B cell (primary cell): Measurements from ENCODE around the gene TLL2. TPM values are rescaled to one million over a fixed set of nuclear protein-coding genes. Genes with fewer than 3 reads are reported as not detected.

Experiments used
- ATAC-seq: fragments of 200-7000 bp; cut with Tn5 transposase; one replicate; pipeline ENCODE4 v1.10.0; 2021; ENCODE audit warnings: low read depth, mild to moderate bottlenecking, moderate number of reproducible peaks, moderate library complexity
- CTCF ChIA-PET: fragments of 350-600 bp; sonication (Branson Sonifier 250); formaldehyde crosslinking; loops from one replicate; lab custom pipeline; 2021; ENCODE audit warnings: antibody characterized with exemption, inconsistent platforms; lab: Charles Lee
- POLR2A ChIA-PET: fragments of 350-600 bp; sonication (Branson Sonifier 250); formaldehyde crosslinking; loops from one replicate; lab custom pipeline; 2021; ENCODE audit warnings: antibody characterized with exemption; lab: Charles Lee
- DNase-seq: peaks from one replicate; pipeline ENCODE4 v3.0.0; 2013
- H2AFZ ChIP-seq: 2 replicates; pipeline ENCODE4 v1.6.1; 2012; ENCODE audit warnings: mild to moderate bottlenecking, low read depth, low read length; ENCODE audit not compliant: insufficient read depth, poor library complexity, severe bottlenecking
- H3K27ac ChIP-seq, 2 donors: 1 replicate in 1 of 2; 2 replicates in 1 of 2; pipeline ENCODE4 v1.5.1; 2012 to 2013; ENCODE audit warnings: low read length in 2 of 2, mild to moderate bottlenecking in 2 of 2, moderate library complexity in 1 of 2
- H3K27me3 ChIP-seq, 4 experiments: fragments of 200-600 bp in 1 of 4; sonication (generic) in 1 of 4; replicated peaks in 1 of 4; 1 replicate in 2 of 4; 2 replicates in 2 of 4; pipeline versions ENCODE4 v1.6.1 to v1.7.0; 2013 to 2016; ENCODE audit warnings: low read length in 3 of 4, mild to moderate bottlenecking in 2 of 4, mixed read lengths in 1 of 4, moderate library complexity in 1 of 4; ENCODE audit not compliant: insufficient read depth in 4 of 4, control insufficient read depth in 3 of 4; ENCODE audit errors: control extremely low read depth in 1 of 4
- H3K36me3 ChIP-seq, 2 experiments: replicated peaks in 1 of 2; 1 replicate in 1 of 2; 2 replicates in 1 of 2; pipeline versions ENCODE4 v1.6.1 to v1.7.1; 2013; ENCODE audit warnings: low read length in 1 of 2; ENCODE audit not compliant: insufficient read depth in 2 of 2, control insufficient read depth in 1 of 2; ENCODE audit errors: control extremely low read depth in 1 of 2, extremely low read depth in 1 of 2
- H3K4me1 ChIP-seq, 2 donors: fragments of 200-600 bp in 1 of 2; sonication (generic) in 1 of 2; 1 replicate in 1 of 2; 2 replicates in 1 of 2; pipeline versions ENCODE4 v1.5.1 to v1.6.1; 2013 to 2017; ENCODE audit warnings: low read length in 2 of 2; ENCODE audit not compliant: control insufficient read depth in 2 of 2, insufficient read depth in 2 of 2
- H3K4me2 ChIP-seq: replicated peaks from 2 replicates; pipeline ENCODE3; 2012; ENCODE audit warnings: mild to moderate bottlenecking, low read depth, low read length; ENCODE audit not compliant: poor library complexity, severe bottlenecking
- H3K4me3 ChIP-seq, 5 experiments: fragments of 200-600 bp in 1 of 5; sonication (generic) in 1 of 5; 1 replicate in 3 of 5; 2 replicates in 2 of 5; pipeline versions ENCODE4 v1.5.1 to v1.7.0; 2011 to 2016; ENCODE audit warnings: low read length in 4 of 5, mild to moderate bottlenecking in 4 of 5, low read depth in 2 of 5, control low read depth in 1 of 5, moderate library complexity in 1 of 5; ENCODE audit not compliant: insufficient read depth in 1 of 5; ENCODE audit errors: control extremely low read depth in 1 of 5, extremely low read depth in 1 of 5
- H3K79me2 ChIP-seq: fragments of 200-600 bp; sonication (generic); one replicate; pipeline ENCODE4 v1.6.0; 2016; ENCODE audit warnings: low read length; ENCODE audit not compliant: control insufficient read depth, insufficient read depth
- H3K9ac ChIP-seq: fragments of 200-600 bp; sonication (generic); 2 replicates; pipeline ENCODE4 v1.6.1; 2017; ENCODE audit warnings: mild to moderate bottlenecking, low read length, moderate library complexity
- H3K9me3 ChIP-seq, 3 donors: one replicate each; pipeline versions ENCODE4 v1.6.1 to v1.7.1; 2013; ENCODE audit warnings: low read length in 2 of 3; ENCODE audit not compliant: control insufficient read depth in 2 of 3, insufficient read depth in 1 of 3; ENCODE audit errors: control extremely low read depth in 1 of 3
- H4K20me1 ChIP-seq: 2 replicates; pipeline ENCODE4 v1.6.0; 2012; ENCODE audit warnings: mild to moderate bottlenecking, low read length; ENCODE audit not compliant: insufficient read depth, control insufficient read depth, poor library complexity, severe bottlenecking
- H3K27ac Mint-ChIP-seq: one replicate; pipeline ENCODE4 v1.8.0; 2021; ENCODE audit warnings: mixed read lengths
- H3K27me3 Mint-ChIP-seq: one replicate; pipeline ENCODE4 v1.8.0; 2021; ENCODE audit warnings: mixed read lengths
- H3K4me1 Mint-ChIP-seq: one replicate; pipeline ENCODE4 v1.8.0; 2021; ENCODE audit warnings: mixed read lengths
- H3K4me3 Mint-ChIP-seq: one replicate; pipeline ENCODE4 v1.8.0; 2021; ENCODE audit warnings: mixed read lengths
- H3K9me3 Mint-ChIP-seq: one replicate; pipeline ENCODE4 v1.8.0; 2022; ENCODE audit warnings: mixed read lengths; ENCODE audit not compliant: insufficient read depth
- EZH2 ChIP-seq: IDR thresholded peaks from 2 replicates; pipeline ENCODE4 v1.6.1; 2012; ENCODE audit warnings: borderline replicate concordance, low read depth, mild to moderate bottlenecking, moderate library complexity, low read length; ENCODE audit not compliant: insufficient read depth, poor library complexity, severe bottlenecking
- WGBS: methylation state at CpG from one replicate; pipeline ENCODE4 v1.1.5; 2013; ENCODE audit warnings: missing lambda C conversion rate; ENCODE audit not compliant: insufficient coverage; 5-methylcytosine and 5-hydroxymethylcytosine counted together
- intact Hi-C: fragments of 100-400 bp; cut with micrococcal nuclease; formaldehyde crosslinking; loops from one replicate; pipeline ENCODE4 v1.10.0; 2022
- polyA plus RNA-seq: library from polyadenylated mRNA; depleted of rRNA; stranded (reverse); fragments of >200 nt; gene quantifications from 2 replicates; pipeline ENCODE4 v1.2.3, GENCODE V29; 2012
- total RNA-seq, 2 donors: library from RNA; stranded (reverse); fragments of 120-200 nt in 1 of 2; gene quantifications; 1 replicate in 1 of 2; 2 replicates in 1 of 2; pipeline versions ENCODE4 v1.2.3 to v1.2.4, GENCODE V29; 2013 to 2022
- TF ChIP-seq, protein P1 (sequence below): fragments of 200-600 bp; IDR thresholded peaks from one replicate; pipeline ENCODE4 v1.8.0; 2022; ENCODE audit warnings: antibody characterized with exemption, mild to moderate bottlenecking

Gene TLL2
- total and polyA plus RNA-seq, 2 donors (not counting 1 experiment from before 2014, with no cell fraction given), result 0.13 to 0.47 TPM

DNA sequence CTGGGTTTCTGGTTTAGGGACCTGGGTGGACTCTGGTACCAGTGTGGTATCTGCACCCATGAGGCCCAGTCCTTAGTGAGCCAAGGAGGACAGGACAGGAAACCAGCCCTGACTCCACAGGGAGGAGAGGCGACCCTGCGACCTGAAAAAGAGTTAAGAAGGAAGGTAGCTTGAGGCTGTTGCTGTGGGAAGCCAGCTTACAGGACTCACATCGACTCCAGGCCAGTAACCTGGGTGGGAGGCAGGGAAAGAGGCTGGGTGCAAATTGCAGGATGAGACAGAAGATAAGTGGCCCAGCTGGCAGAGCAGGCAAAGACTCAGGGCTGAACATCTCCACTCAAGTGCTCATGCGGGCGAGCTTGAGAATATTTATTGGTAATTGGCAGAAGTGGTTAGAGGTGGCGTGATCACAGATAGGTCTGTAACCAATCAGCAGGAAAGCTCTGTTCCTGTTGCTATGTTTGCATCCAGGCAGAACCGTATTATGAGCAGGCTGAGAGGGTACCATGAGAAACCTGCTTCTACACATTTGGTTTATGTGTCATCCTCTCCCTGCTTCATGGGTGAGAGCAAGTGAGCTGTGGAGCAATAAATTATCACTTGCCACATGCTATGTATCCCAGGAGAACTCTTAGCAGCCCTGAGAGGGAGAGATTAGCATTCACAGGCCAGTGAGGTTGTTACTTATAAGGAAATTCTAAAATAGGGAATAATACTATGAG is 11.0 kb downstream of the TLL2 start:
- intact Hi-C loops, result no loop called here
- CTCF ChIA-PET, result no interaction called here

DNA sequence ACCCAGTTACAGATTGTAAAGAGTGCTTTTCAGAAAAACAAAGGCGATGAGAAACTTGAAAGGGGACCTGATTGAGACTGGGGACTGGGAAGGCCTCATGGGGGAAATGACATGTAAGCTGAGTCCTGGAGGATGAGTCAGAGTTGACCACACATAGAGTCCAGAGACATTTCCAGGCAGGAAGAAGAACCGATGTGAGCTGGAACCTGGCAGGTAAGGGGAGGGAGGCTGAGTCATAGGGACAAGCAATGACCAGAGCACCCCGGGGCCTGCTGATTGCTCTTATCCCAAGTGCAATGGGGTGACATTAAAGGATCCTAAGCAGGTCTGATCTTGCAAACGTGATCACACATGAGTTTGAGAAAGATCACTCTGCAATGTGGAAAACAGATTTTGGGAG is 11.7 kb downstream of the TLL2 start:
- H3K27me3 ChIP-seq, result peaks cover 0 to 8% (median 2%) of the 10 kb centered on the region in 4 experiments
- H4K20me1 ChIP-seq, result no peaks in the 10 kb centered on the region
- Mint-ChIP-seq H3K27me3 (peaks cover 27% of the 10 kb centered on the region), H3K9me3 (no peaks in the 10 kb centered on the region), H3K4me3 (no peak overlapping the region), H3K4me1 (no peaks in the 10 kb centered on the region), H3K27ac (no peak overlapping the region)
- H3K4me3 ChIP-seq, result no peak overlapping the region
- no peaks in the 10 kb centered on the region for H3K4me1 ChIP-seq
- no peaks in the 10 kb centered on the region for H3K36me3 ChIP-seq
- ChIA-PET CTCF (interaction anchor here (0.8 kb wide), 1 partner anchor 8 kb away, joined by 3 read pairs; no protein-coding TSS in a partner anchor), POLR2A (interaction anchor here (1.2 kb wide), 1 partner anchor 8 kb away, joined by 3 read pairs; no protein-coding TSS in a partner anchor)
- H3K9ac ChIP-seq, result no peak overlapping the region
- ATAC-seq (no peak), DNase-seq (no peak)
- intact Hi-C loops, result no loop called here
- no peak for TF ChIP-seq EZH2
- TF ChIP-seq, protein P1, sequence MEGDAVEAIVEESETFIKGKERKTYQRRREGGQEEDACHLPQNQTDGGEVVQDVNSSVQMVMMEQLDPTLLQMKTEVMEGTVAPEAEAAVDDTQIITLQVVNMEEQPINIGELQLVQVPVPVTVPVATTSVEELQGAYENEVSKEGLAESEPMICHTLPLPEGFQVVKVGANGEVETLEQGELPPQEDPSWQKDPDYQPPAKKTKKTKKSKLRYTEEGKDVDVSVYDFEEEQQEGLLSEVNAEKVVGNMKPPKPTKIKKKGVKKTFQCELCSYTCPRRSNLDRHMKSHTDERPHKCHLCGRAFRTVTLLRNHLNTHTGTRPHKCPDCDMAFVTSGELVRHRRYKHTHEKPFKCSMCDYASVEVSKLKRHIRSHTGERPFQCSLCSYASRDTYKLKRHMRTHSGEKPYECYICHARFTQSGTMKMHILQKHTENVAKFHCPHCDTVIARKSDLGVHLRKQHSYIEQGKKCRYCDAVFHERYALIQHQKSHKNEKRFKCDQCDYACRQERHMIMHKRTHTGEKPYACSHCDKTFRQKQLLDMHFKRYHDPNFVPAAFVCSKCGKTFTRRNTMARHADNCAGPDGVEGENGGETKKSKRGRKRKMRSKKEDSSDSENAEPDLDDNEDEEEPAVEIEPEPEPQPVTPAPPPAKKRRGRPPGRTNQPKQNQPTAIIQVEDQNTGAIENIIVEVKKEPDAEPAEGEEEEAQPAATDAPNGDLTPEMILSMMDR, result no peak
- 90% methylated on average over 4 of the region's 4 CpGs for WGBS
- H3K9me3 ChIP-seq, result no peaks in the 10 kb centered on the region
- H2AFZ ChIP-seq, result no peak overlapping the region
- H3K79me2 ChIP-seq, result no peaks in the 10 kb centered on the region
- no peak overlapping the region for H3K27ac ChIP-seq
- H3K4me2 ChIP-seq, result no peak overlapping the region

More for the DNA sequence above, 11.0 kb downstream of the TLL2 start:
- peaks cover 22% of the 10 kb centered on the region for H3K27me3 Mint-ChIP-seq
- Histone ChIP-seq H3K79me2 (no peaks in the 10 kb centered on the region), H3K4me3 (no peak overlapping the region), H3K27ac (no peak overlapping the region), H3K4me2 (no peak overlapping the region), H3K9me3 (no peaks in the 10 kb centered on the region), H4K20me1 (no peaks in the 10 kb centered on the region), H2AFZ (no peak overlapping the region), H3K36me3 (no peaks in the 10 kb centered on the region), H3K27me3 (peaks cover 0 to 8% (median 2%) of the 10 kb centered on the region in 4 experiments), H3K4me1 (no peaks in the 10 kb centered on the region), H3K9ac (no peak overlapping the region)
- no peak overlapping the region for H3K4me3 Mint-ChIP-seq
- H3K9me3 Mint-ChIP-seq, result no peaks in the 10 kb centered on the region
- DNase-seq, result no peak
- H3K4me1 Mint-ChIP-seq, result no peaks in the 10 kb centered on the region
- WGBS, result 91% methylated on average over 6 of the region's 7 CpGs
- no peak overlapping the region for H3K27ac Mint-ChIP-seq
- POLR2A ChIA-PET, result no interaction called here
- TF ChIP-seq, protein P1, result no peak
- TF ChIP-seq EZH2, result no peak
- ATAC-seq, result no peak
